RWPE2 (cell line): ENCODE data around the gene CXCL16.

Experiments
- ATAC-seq: fragments of 200-7000 bp; cut with Tn5 transposase; 3 replicates; pipeline ENCODE4 v1.9.1; 2021; ENCODE audit warnings: low read depth
- DNase-seq: peaks from one replicate; pipeline ENCODE4 v3.0.0-alpha.2; 2020; ENCODE audit warnings: low spot score
- H3K27ac ChIP-seq: fragments of 450-650 bp; 2 replicates; pipeline ENCODE4 v1.5.1; 2017; ENCODE audit warnings: mild to moderate bottlenecking; ENCODE audit not compliant: poor library complexity, severe bottlenecking
- H3K27me3 ChIP-seq: fragments of 250-450 bp; sonication (Bioruptor Pico); 2 replicates; pipeline ENCODE4 v1.5.1; 2021; ENCODE audit warnings: mild to moderate bottlenecking, moderate library complexity; ENCODE audit not compliant: insufficient read depth, poor library complexity, severe bottlenecking
- H3K36me3 ChIP-seq: fragments of 250-450 bp; sonication (Bioruptor Pico); 2 replicates; pipeline ENCODE4 v1.5.1; 2020; ENCODE audit warnings: low read depth, mild to moderate bottlenecking, moderate library complexity
- H3K4me1 ChIP-seq: fragments of 250-450 bp; sonication (Bioruptor Pico); 2 replicates; pipeline ENCODE4 v1.5.1; 2021; ENCODE audit warnings: mild to moderate bottlenecking, moderate library complexity; ENCODE audit not compliant: insufficient read depth, poor library complexity, severe bottlenecking
- H3K4me3 ChIP-seq: fragments of 250-450 bp; sonication (Bioruptor Pico); 2 replicates; pipeline ENCODE4 v1.5.1; 2021; ENCODE audit warnings: mild to moderate bottlenecking, moderate library complexity; ENCODE audit not compliant: severe bottlenecking
- H3K9me3 ChIP-seq: fragments of 250-450 bp; sonication (Bioruptor Pico); 2 replicates; pipeline ENCODE4 v1.5.1; 2021; ENCODE audit warnings: mild to moderate bottlenecking, moderate library complexity; ENCODE audit not compliant: severe bottlenecking
- TF ChIP-seq, protein P1 (sequence below): fragments of 450-650 bp; IDR thresholded peaks from one replicate; pipeline ENCODE4 v1.5.1; 2017; ENCODE audit warnings: mild to moderate bottlenecking, moderate library complexity; ENCODE audit not compliant: poor library complexity, severe bottlenecking

CXCL16 gene

DNA sequence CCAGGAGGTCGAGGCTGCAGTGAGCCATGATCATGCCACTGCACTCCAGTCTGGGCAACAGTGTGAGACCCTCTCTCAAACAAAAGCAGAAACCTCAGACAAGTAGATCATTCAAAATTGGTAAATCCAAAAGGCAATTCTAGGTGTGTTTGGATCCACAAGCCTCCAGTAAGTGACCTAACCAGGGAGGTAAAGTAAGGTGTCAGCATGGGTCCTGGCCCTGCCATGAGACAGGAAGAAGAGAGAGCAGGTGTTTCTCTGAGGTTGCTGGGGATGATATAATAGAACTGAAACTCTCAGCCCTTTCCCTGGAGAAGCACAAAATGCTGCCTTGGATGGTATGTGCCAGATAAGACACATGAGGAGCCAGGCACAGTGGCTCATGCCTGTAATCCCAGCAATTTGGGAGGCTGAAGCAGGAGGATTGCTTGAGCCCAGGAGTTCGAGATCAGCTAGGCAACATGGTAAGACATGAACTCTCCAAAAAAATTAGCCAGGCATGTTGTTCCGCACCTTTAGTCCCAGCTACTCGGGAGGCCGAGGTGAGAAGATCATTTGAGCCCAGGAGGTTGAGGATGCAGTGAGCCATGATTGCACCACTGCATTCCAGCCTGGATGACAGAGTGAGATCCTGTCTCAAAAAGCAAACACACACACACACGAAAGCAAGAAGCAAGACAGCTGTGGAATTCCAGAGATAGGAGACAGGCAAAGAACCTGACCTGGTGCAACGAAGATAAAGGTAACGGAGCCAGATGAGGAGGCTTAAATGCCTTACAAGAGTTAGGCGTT is 38.4 kb upstream of the CXCL16 start:
- Histone ChIP-seq H3K4me1 (no peaks in the 10 kb centered on the region), H3K27ac (no peak overlapping the region), H3K27me3 (no peaks in the 10 kb centered on the region), H3K36me3 (no peaks in the 10 kb centered on the region), H3K4me3 (no peak overlapping the region), H3K9me3 (no peaks in the 10 kb centered on the region)
- ATAC-seq (no peak; the same call in 2 of the 3 replicates), DNase-seq (no peak)
- TF ChIP-seq, protein P1, sequence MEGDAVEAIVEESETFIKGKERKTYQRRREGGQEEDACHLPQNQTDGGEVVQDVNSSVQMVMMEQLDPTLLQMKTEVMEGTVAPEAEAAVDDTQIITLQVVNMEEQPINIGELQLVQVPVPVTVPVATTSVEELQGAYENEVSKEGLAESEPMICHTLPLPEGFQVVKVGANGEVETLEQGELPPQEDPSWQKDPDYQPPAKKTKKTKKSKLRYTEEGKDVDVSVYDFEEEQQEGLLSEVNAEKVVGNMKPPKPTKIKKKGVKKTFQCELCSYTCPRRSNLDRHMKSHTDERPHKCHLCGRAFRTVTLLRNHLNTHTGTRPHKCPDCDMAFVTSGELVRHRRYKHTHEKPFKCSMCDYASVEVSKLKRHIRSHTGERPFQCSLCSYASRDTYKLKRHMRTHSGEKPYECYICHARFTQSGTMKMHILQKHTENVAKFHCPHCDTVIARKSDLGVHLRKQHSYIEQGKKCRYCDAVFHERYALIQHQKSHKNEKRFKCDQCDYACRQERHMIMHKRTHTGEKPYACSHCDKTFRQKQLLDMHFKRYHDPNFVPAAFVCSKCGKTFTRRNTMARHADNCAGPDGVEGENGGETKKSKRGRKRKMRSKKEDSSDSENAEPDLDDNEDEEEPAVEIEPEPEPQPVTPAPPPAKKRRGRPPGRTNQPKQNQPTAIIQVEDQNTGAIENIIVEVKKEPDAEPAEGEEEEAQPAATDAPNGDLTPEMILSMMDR = no peak

DNA sequence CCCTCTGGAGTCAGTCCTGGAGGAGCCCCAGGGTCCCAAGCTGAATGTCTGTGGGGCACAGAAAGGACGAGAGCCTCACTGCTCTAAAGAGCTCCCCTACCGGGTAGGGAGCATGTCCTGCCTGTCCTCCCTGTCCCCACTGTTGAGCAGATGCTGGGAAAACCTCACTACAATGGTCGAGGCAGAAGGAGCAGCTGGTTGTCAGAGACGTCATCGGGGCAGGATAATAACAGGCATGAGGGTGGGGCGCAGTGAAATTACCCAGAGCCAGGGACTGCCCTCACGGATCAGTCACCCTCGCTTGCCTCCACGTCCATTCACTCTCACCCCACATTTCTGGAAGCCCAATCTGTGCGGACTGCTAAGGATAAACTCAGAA is 32.5 kb upstream of the CXCL16 start:
- no peak for ATAC-seq

GRCh38 chr17:4771519-4772234 is 31.9 kb upstream of the CXCL16 start, which contains the start of gene TM4SF5:
Gene TM4SF5, plus strand, starts transcription at chr17:4771886. Its CDS starts 37 bp downstream, at chr17:4771923.
- H3K36me3 ChIP-seq = no peaks in the 10 kb centered on the region
- no peak within 1 kb of the TSS for H3K27ac ChIP-seq
- ATAC-seq (peak; percentile 25; the same call in 1 of the 3 replicates), DNase-seq (no peak)
- H3K4me3 ChIP-seq = no peak within 1 kb of the TSS
- no peaks in the 10 kb centered on the region for H3K9me3 ChIP-seq
- TF ChIP-seq, protein P1 = no peak
- H3K4me1 ChIP-seq = no peaks in the 10 kb centered on the region
- H3K27me3 ChIP-seq = no peaks in the 10 kb centered on the region

More for the DNA sequence above, 32.5 kb upstream of the CXCL16 start:
- Histone ChIP-seq H3K36me3 (no peaks in the 10 kb centered on the region), H3K27ac (no peak overlapping the region), H3K4me1 (no peaks in the 10 kb centered on the region), H3K9me3 (no peaks in the 10 kb centered on the region), H3K27me3 (no peaks in the 10 kb centered on the region), H3K4me3 (no peak overlapping the region)
- DNase-seq = no peak
- TF ChIP-seq, protein P1 = no peak

GRCh38 chr17:4769628-4770027 is 29.9 kb upstream of the CXCL16 start:
- ATAC-seq (peak; percentile 53; the same call in 1 of the 3 replicates), DNase-seq (no peak)
- Histone ChIP-seq H3K36me3 (no peaks in the 10 kb centered on the region), H3K27ac (no peak overlapping the region), H3K9me3 (no peaks in the 10 kb centered on the region), H3K27me3 (no peaks in the 10 kb centered on the region), H3K4me3 (no peak overlapping the region), H3K4me1 (no peaks in the 10 kb centered on the region)
- TF ChIP-seq, protein P1 = no peak
